HepG2 (cell line): ENCODE results near the gene FAM177B. TPM values are rescaled to one million over a fixed set of nuclear protein-coding genes. Genes with fewer than 3 reads are reported as not detected.

Experiments
- ATAC-seq: fragments of 200-7000 bp; cut with Tn5 transposase; 3 replicates; pipeline ENCODE4 v1.9.1; 2020; ENCODE audit warnings: mild to moderate bottlenecking, moderate library complexity
- BruUV-seq: library from RNA; stranded (reverse); fragments of 400-500 nt; replicated peaks from 2 replicates; lab custom pipeline; 2021; lab: Mats Ljungman, UMichigan
- CTCF ChIA-PET: fragments of 300-600 bp; formaldehyde crosslinking; extraction: SDS; loops from one replicate; lab custom pipeline; 2021; ENCODE audit warnings: low total read pairs, inconsistent platforms, low intra/inter-chr PET ratio; lab: Yijun Ruan, JAX
- POLR2A ChIA-PET: fragments of 350-600 bp; sonication (Branson Sonifier 250); formaldehyde crosslinking; loops from one replicate; lab custom pipeline; 2020; ENCODE audit warnings: antibody characterized with exemption, inconsistent platforms; lab: Yijun Ruan, JAX
- DNase-seq: peaks from one replicate; pipeline ENCODE4 v3.0.0-alpha.2; 2015; ENCODE audit warnings: low spot score
- FAIRE-seq: peaks from 3 replicates; lab custom pipeline; 2011; peaks lifted over from hg19 to GRCh38; lab: Jason Lieb, UNC
- H2AFZ ChIP-seq: one replicate; pipeline ENCODE4 v1.6.1; 2011; ENCODE audit warnings: low read length, inconsistent platforms
- H3K27ac ChIP-seq: fragments of 300-600 bp; 3 replicates; pipeline ENCODE4 v1.8.0; 2011; ENCODE audit warnings: mixed run types, mild to moderate bottlenecking, mixed read lengths, low read length, inconsistent platforms; ENCODE audit not compliant: insufficient read depth; ENCODE audit errors: extremely low read length
- H3K27me3 ChIP-seq, 2 experiments: fragments of 200-600 bp in 1 of 2; 2 replicates in 1 of 2; 3 replicates in 1 of 2; pipeline versions ENCODE4 v1.6.0 to v1.8.0; 2011; ENCODE audit warnings: low read length in 2 of 2, mild to moderate bottlenecking in 2 of 2, moderate library complexity in 2 of 2, inconsistent platforms in 1 of 2; ENCODE audit not compliant: insufficient read depth in 2 of 2, control insufficient read depth in 1 of 2
- H3K36me3 ChIP-seq, 2 experiments: fragments of 200-600 bp in 1 of 2; replicated peaks in 1 of 2; 2 replicates in 1 of 2; 3 replicates in 1 of 2; pipeline versions ENCODE4 v1.5.1 to v1.8.0; 2011; ENCODE audit warnings: low read length in 2 of 2, inconsistent platforms in 1 of 2; ENCODE audit not compliant: insufficient read depth in 2 of 2, control insufficient read depth in 1 of 2
- H3K4me1 ChIP-seq: 2 replicates; pipeline ENCODE4 v1.5.1; 2012; ENCODE audit warnings: low read length, inconsistent platforms; ENCODE audit not compliant: insufficient read depth
- H3K4me2 ChIP-seq: 2 replicates; pipeline ENCODE4 v1.6.0; 2011; ENCODE audit warnings: low read depth, low read length, inconsistent platforms
- H3K4me3 ChIP-seq, 3 experiments: fragments of 200-600 bp in 1 of 3; sonication (generic), shearing (Covaris generic) in 1 of 3; replicated peaks in 1 of 3; 2 replicates each; pipeline ENCODE4 v1.5.1; 2011 to 2016; ENCODE audit warnings: low read length in 3 of 3, inconsistent platforms in 2 of 3, low read depth in 2 of 3, mild to moderate bottlenecking in 2 of 3, control low read depth in 1 of 3, mixed read lengths in 1 of 3; ENCODE audit not compliant: insufficient read depth in 1 of 3
- H3K79me2 ChIP-seq: one replicate; pipeline ENCODE4 v1.6.1; 2011; ENCODE audit warnings: low read length, inconsistent platforms; ENCODE audit not compliant: insufficient read depth
- H3K9ac ChIP-seq: 2 replicates; pipeline ENCODE4 v1.6.0; 2011; ENCODE audit warnings: mild to moderate bottlenecking, low read depth, low read length, inconsistent platforms; ENCODE audit not compliant: insufficient read depth
- H3K9me3 ChIP-seq: 2 replicates; pipeline ENCODE4 v1.5.1; 2012; ENCODE audit warnings: mild to moderate bottlenecking, low read length
- H4K20me1 ChIP-seq: 2 replicates; pipeline ENCODE4 v1.6.0; 2011; ENCODE audit warnings: inconsistent platforms, mild to moderate bottlenecking, low read length, moderate library complexity; ENCODE audit not compliant: insufficient read depth
- CREB1 ChIP-seq, 2 experiments: fragments of 450-650 bp in 1 of 2; IDR thresholded peaks; 2 replicates each; pipeline ENCODE4 v1.6.1; 2016 to 2017; ENCODE audit warnings: control low read depth in 1 of 2, mild to moderate bottlenecking in 1 of 2, missing compliant biosample characterization in 1 of 2, missing genetic modification characterization in 1 of 2
- FOXP1 ChIP-seq, 2 experiments: fragments of 450-650 bp in 1 of 2; IDR thresholded peaks; 2 replicates each; pipeline ENCODE4 v1.6.1; 2017 to 2018; ENCODE audit warnings: antibody characterized with exemption in 1 of 2
- MAFK ChIP-seq, 2 experiments: IDR thresholded peaks in 1 of 2; conservative IDR thresholded peaks in 1 of 2; 2 replicates each; pipeline ENCODE4 v1.6.1; 2011; ENCODE audit warnings: improper control_type of control experiment in 2 of 2, low read length in 2 of 2
- MED8 ChIP-seq: sonication (generic); formaldehyde crosslinking; IDR thresholded peaks from 2 replicates; pipeline ENCODE4 v1.8.1; 2023; ENCODE audit warnings: mild to moderate bottlenecking, missing genetic modification reagents; ENCODE audit not compliant: insufficient replicate concordance
- MEIS1 ChIP-seq: sonication (generic); formaldehyde crosslinking; IDR thresholded peaks from 2 replicates; pipeline ENCODE4 v1.9.0; 2021; ENCODE audit warnings: mild to moderate bottlenecking, missing genetic modification reagents, moderate library complexity, borderline replicate concordance
- NR2F1 ChIP-seq, 2 experiments: fragments of 450-650 bp in 1 of 2; formaldehyde crosslinking in 1 of 2; IDR thresholded peaks; 2 replicates each; pipeline versions ENCODE4 v1.5.0 to v1.6.1; 2016 to 2020; ENCODE audit warnings: mild to moderate bottlenecking in 1 of 2, missing compliant biosample characterization in 1 of 2, missing genetic modification reagents in 1 of 2, moderate library complexity in 1 of 2
- NR2F6 ChIP-seq, 2 experiments: IDR thresholded peaks; 2 replicates each; pipeline ENCODE4 v1.6.1; 2016; ENCODE audit warnings: antibody characterized with exemption in 1 of 2, mild to moderate bottlenecking in 1 of 2
- RFXAP ChIP-seq: sonication (generic); formaldehyde crosslinking; IDR thresholded peaks from 2 replicates; pipeline ENCODE4 v1.4.0; 2020; ENCODE audit warnings: missing genetic modification reagents, borderline replicate concordance
- SAP130 ChIP-seq: IDR thresholded peaks from 2 replicates; pipeline ENCODE4 v1.6.1; 2016; ENCODE audit warnings: low read depth
- SP2 ChIP-seq: sonication (generic); formaldehyde crosslinking; IDR thresholded peaks from 2 replicates; pipeline ENCODE4 v1.5.1; 2020; ENCODE audit warnings: mild to moderate bottlenecking, missing genetic modification reagents
- TAF15 ChIP-seq: fragments of 200-400 bp; formaldehyde crosslinking; IDR thresholded peaks from one replicate; pipeline ENCODE4 v1.6.1; 2018; ENCODE audit warnings: mild to moderate bottlenecking, low read depth, low read length; ENCODE audit not compliant: poor library complexity, severe bottlenecking
- TFAP4 ChIP-seq: sonication (generic); IDR thresholded peaks from 2 replicates; pipeline ENCODE4 v1.6.1; 2016; ENCODE audit warnings: low read depth, borderline replicate concordance
- TRIM24 ChIP-seq: sonication (generic); formaldehyde crosslinking; IDR thresholded peaks from 2 replicates; pipeline ENCODE4 v1.8.0; 2022; ENCODE audit warnings: mild to moderate bottlenecking, missing genetic modification reagents
- YY1 ChIP-seq: IDR thresholded peaks from 2 replicates; pipeline ENCODE4 v1.6.1; 2011; ENCODE audit warnings: low read length, low read depth, moderate library complexity, mild to moderate bottlenecking; ENCODE audit not compliant: insufficient read depth, insufficient replicate concordance
- ZMYM3 ChIP-seq: sonication (generic); formaldehyde crosslinking; IDR thresholded peaks from 2 replicates; pipeline ENCODE4 v1.5.1; 2020; ENCODE audit warnings: mild to moderate bottlenecking, missing genetic modification reagents
- ZNF20 ChIP-seq: sonication (generic); formaldehyde crosslinking; IDR thresholded peaks from 2 replicates; pipeline ENCODE4 v1.4.0; 2020; ENCODE audit warnings: mild to moderate bottlenecking, moderate library complexity, missing genetic modification reagents
- ZNF232 ChIP-seq: sonication (generic); formaldehyde crosslinking; IDR thresholded peaks from 2 replicates; pipeline ENCODE4 v1.4.0; 2020; ENCODE audit warnings: missing genetic modification reagents, borderline replicate concordance
- ZNF879 ChIP-seq: sonication (generic); formaldehyde crosslinking; IDR thresholded peaks from 2 replicates; pipeline ENCODE4 v1.8.1; 2023; ENCODE audit warnings: missing genetic modification reagents
- WGBS: methylation state at CpG from one replicate; pipeline ENCODE4 v1.1.6; 2017; ENCODE audit warnings: low lambda C conversion rate; 5-methylcytosine and 5-hydroxymethylcytosine counted together
- in situ Hi-C: cut with HindIII; loops from 2 replicates; pipeline ENCODE4 v1.10.0; 2017; ENCODE audit warnings: low pct_unique_long_range_greater_than_20kb; ENCODE audit not compliant: extremely low pct_ligation_motif_present
- intact Hi-C: fragments of 100-400 bp; cut with micrococcal nuclease; formaldehyde crosslinking; loops from one replicate; pipeline ENCODE4 v1.10.0; 2022; ENCODE audit not compliant: unreplicated experiment
- polyA plus RNA-seq, 8 experiments: library from polyadenylated mRNA; depleted of rRNA in 3 of 8; stranded (reverse) in 7 of 8; unstranded in 1 of 8; fragments of >200 nt; fragmentation: Illumina TruSeq in 4 of 8; extraction: Trizol in 4 of 8; gene quantifications; 2 replicates each; pipeline versions ENCODE4 v1.2.1 to v1.2.3, GENCODE V29; 2011 to 2016; ENCODE audit warnings: low read depth in 4 of 8, missing spikeins in 1 of 8, mixed read lengths in 1 of 8; ENCODE audit not compliant: insufficient read depth in 1 of 8
- total RNA-seq, 5 experiments: library from RNA; depleted of rRNA; stranded (reverse); fragments of >200 nt; fragmentation: Illumina TruSeq; extraction: Trizol; gene quantifications; 2 replicates each; pipeline ENCODE4 v1.2.3, GENCODE V29; 2016; ENCODE audit warnings: low read depth in 1 of 5
- TF ChIP-seq, protein P1 (sequence below): sonication (generic); formaldehyde crosslinking; IDR thresholded peaks from 2 replicates; pipeline ENCODE4 v1.5.0; 2020; ENCODE audit warnings: mild to moderate bottlenecking, missing genetic modification reagents, borderline replicate concordance

The FAM177B gene
- total and polyA plus RNA-seq, 2 of the 13 experiments (the other 11 are each of a cell fraction or from before 2014, with no cell fraction given): 0.05 TPM; not detected in 1

GRCh38 chr1:222783051-222783450, 46.0 kb downstream of the FAM177B start (continued):
- TF ChIP-seq, protein P1, sequence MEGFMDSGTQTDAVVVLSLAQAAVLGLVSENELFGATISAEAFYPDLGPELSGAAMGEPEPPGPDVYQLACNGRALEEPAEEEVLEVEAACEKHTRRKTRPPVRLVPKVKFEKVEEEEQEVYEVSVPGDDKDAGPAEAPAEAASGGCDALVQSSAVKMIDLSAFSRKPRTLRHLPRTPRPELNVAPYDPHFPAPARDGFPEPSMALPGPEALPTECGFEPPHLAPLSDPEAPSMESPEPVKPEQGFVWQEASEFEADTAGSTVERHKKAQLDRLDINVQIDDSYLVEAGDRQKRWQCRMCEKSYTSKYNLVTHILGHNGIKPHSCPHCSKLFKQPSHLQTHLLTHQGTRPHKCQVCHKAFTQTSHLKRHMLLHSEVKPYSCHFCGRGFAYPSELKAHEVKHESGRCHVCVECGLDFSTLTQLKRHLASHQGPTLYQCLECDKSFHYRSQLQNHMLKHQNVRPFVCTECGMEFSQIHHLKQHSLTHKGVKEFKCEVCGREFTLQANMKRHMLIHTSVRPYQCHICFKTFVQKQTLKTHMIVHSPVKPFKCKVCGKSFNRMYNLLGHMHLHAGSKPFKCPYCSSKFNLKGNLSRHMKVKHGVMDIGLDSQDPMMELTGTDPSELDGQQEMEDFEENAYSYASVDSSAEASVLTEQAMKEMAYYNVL (CRISPR knock-in tag): no peak

DNA sequence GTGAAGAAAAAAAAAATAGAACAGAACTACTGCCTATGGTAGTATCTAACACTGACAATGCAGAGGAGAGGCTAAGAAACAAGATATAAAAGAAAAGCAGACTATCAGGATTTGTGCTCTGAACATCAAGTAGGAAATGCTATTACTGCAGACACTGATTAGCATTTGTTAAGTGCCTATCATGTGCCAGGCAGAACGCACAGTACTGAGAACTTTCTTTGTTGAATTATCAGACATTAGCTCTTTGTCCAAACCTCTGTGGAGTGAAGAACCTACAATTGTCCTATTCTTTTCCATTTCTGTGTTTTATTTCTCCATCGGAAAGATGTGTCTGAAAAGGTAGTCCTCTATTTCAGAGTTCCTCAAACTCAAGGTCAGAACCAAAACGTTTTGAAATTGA, 47.4 kb downstream of the FAM177B start:
- POLR2A ChIA-PET: no interaction called here
- Histone ChIP-seq H3K4me2 (no peak overlapping the region), H3K36me3 (no peaks in the 10 kb centered on the region), H3K4me1 (no peaks in the 10 kb centered on the region), H3K27me3 (no peaks in the 10 kb centered on the region; a peak in 1 of 5 replicates), H2AFZ (no peak overlapping the region), H3K9ac (no peak overlapping the region), H3K4me3 (no peak overlapping the region), H4K20me1 (no peaks in the 10 kb centered on the region), H3K9me3 (no peaks in the 10 kb centered on the region), H3K79me2 (no peaks in the 10 kb centered on the region), H3K27ac (no peak overlapping the region)
- FAIRE-seq (no peak), DNase-seq (no peak), ATAC-seq (no peak)
- no TSS peak for BruUV-seq
- in situ Hi-C loops (no loop called here), intact Hi-C loops (no loop called here)
- CTCF ChIA-PET: no interaction called here
- TF ChIP-seq MAFK (conservative IDR thresholded peaks at IDR 0.05 in 1 of 2, IDR thresholded peaks at IDR 0.05 in 1 of 2; ENCODE audit: low read length in 2 of 2) (no peak), MED8 (CRISPR knock-in tag) (no peak), NR2F6 (IDR thresholded peaks at IDR 0.05) (no peak), NR2F6 (CRISPR knock-in tag; IDR thresholded peaks at IDR 0.05) (no peak), SP2 (CRISPR knock-in tag) (no peak), FOXP1 (IDR thresholded peaks at IDR 0.05) (no peak), FOXP1 (CRISPR knock-in tag; IDR thresholded peaks at IDR 0.05) (no peak), ZNF20 (CRISPR knock-in tag) (no peak), ZNF232 (CRISPR knock-in tag) (no peak), ZNF879 (CRISPR knock-in tag) (no peak), YY1 (no peak), TRIM24 (CRISPR knock-in tag) (no peak), MEIS1 (CRISPR knock-in tag) (no peak), ZMYM3 (CRISPR knock-in tag) (no peak), TFAP4 (no peak), RFXAP (CRISPR knock-in tag) (no peak), NR2F1 (CRISPR knock-in tag; IDR thresholded peaks at IDR 0.05) (no peak), TAF15 (no peak), CREB1 (IDR thresholded peaks at IDR 0.05) (no peak), CREB1 (CRISPR knock-in tag; IDR thresholded peaks at IDR 0.05) (no peak), SAP130 (no peak)
- WGBS: 2% methylated on average over 3 of the region's 3 CpGs
